GM18907 (cell line): ENCODE data around the gene ATP5IF1.

Source experiments
- ATAC-seq: cut with Tn5 transposase; IDR thresholded peaks from one replicate; pipeline ENCODE4 v1.9.1; 2021; ENCODE audit warnings: mild to moderate bottlenecking, moderate library complexity; ENCODE audit not compliant: unreplicated experiment

Gene ATP5IF1

GRCh38 chr1:28236656-28237322 is 865 bp downstream of the ATP5IF1 start:
- ATAC-seq: no peak

- no peak for ATAC-seq
Observed at GRCh38 chr1:28239004-28239403, 3.1 kb downstream of the ATP5IF1 start.

- ATAC-seq: no peak
Observed at GRCh38 chr1:28240024-28240423, 4.1 kb downstream of the ATP5IF1 start.

GRCh38 chr1:28241638-28242241 is 5.8 kb downstream of the ATP5IF1 start:
- no peak for ATAC-seq

- ATAC-seq: no peak
Observed at GRCh38 chr1:28243685-28244311, 7.9 kb downstream of the ATP5IF1 start.

- ATAC-seq: no peak
Observed at GRCh38 chr1:28244549-28245251, 8.8 kb downstream of the ATP5IF1 start.

- ATAC-seq: no peak
Observed at GRCh38 chr1:28246427-28246832, 10.5 kb downstream of the ATP5IF1 start.

- ATAC-seq: no peak
Observed at GRCh38 chr1:28247612-28248272, 11.8 kb downstream of the ATP5IF1 start.

GRCh38 chr1:28248273-28249012 is 12.5 kb downstream of the ATP5IF1 start:
- ATAC-seq: peak; percentile 23

GRCh38 chr1:28249013-28249865 is 13.3 kb downstream of the ATP5IF1 start:
- ATAC-seq: no peak

- ATAC-seq: no peak
Observed at GRCh38 chr1:28249866-28250295, 14.0 kb downstream of the ATP5IF1 start.

GRCh38 chr1:28256197-28256827 is 20.4 kb downstream of the ATP5IF1 start:
- ATAC-seq: no peak

GRCh38 chr1:28257736-28258135 is 21.8 kb downstream of the ATP5IF1 start:
- ATAC-seq: no peak

GRCh38 chr1:28258628-28259251 is 22.8 kb downstream of the ATP5IF1 start:
- ATAC-seq: no peak

- ATAC-seq: peak; percentile 92
Observed at GRCh38 chr1:28259252-28259933, 23.5 kb downstream of the ATP5IF1 start, which contains the start of gene SESN2. TSS of gene SESN2 (plus strand) at chr1:28259518. CDS start at chr1:28259848, 330 bp downstream.

GRCh38 chr1:28259934-28260802 is 24.2 kb downstream of the ATP5IF1 start:
- ATAC-seq: no peak

- no peak for ATAC-seq
Observed at GRCh38 chr1:28260803-28261174, 24.9 kb downstream of the ATP5IF1 start.
